T-cell (primary cell): ENCODE data around the gene NIPA2. TPM values are rescaled to one million over a fixed set of nuclear protein-coding genes. Genes with fewer than 3 reads are reported as not detected.

Experiments used
- ATAC-seq, 4 experiments: fragments of 200-7000 bp in 3 of 4; fragments of 150-1000 bp in 1 of 4; cut with Tn5 transposase; replicated peaks in 1 of 4; 1 replicate in 3 of 4; 2 replicates in 1 of 4; pipeline ENCODE4 v1.10.0; 2021; ENCODE audit warnings: moderate library complexity in 3 of 4, mild to moderate bottlenecking in 2 of 4, moderate number of reproducible peaks in 1 of 4
- CTCF ChIA-PET, 2 donors: fragments of 300-600 bp; sonication (Branson Sonifier 250); formaldehyde crosslinking; loops; one replicate each; lab custom pipeline; 2022; ENCODE audit warnings: antibody characterized with exemption in 2 of 2; lab: Charles Lee
- POLR2A ChIA-PET, 2 donors: fragments of 300-600 bp; sonication (Branson Sonifier 250); formaldehyde crosslinking; loops; one replicate each; lab custom pipeline; 2022; ENCODE audit warnings: antibody characterized with exemption in 2 of 2; lab: Charles Lee
- DNase-seq, 35 experiments: peaks; one replicate each; pipeline versions ENCODE4 v3.0.0 to v3.0.0-alpha.2; 2013 to 2023
- H3K27ac ChIP-seq: one replicate; pipeline ENCODE4 v1.5.1; 2013; ENCODE audit warnings: low read length
- H3K27me3 ChIP-seq, 2 experiments: replicated peaks in 1 of 2; 1 replicate in 1 of 2; 2 replicates in 1 of 2; pipeline versions ENCODE4 v1.6.1 to v1.7.0; 2013; ENCODE audit warnings: low read length in 1 of 2, mixed read lengths in 1 of 2; ENCODE audit not compliant: control insufficient read depth in 2 of 2, insufficient read depth in 2 of 2; ENCODE audit errors: extremely low read depth in 1 of 2
- H3K36me3 ChIP-seq, 2 donors: 1 replicate in 1 of 2; 2 replicates in 1 of 2; pipeline versions ENCODE4 v1.6.1 to v1.7.0; 2013; ENCODE audit warnings: low read length in 1 of 2; ENCODE audit not compliant: control insufficient read depth in 2 of 2, insufficient read depth in 1 of 2; ENCODE audit errors: extremely low read depth in 1 of 2
- H3K4me1 ChIP-seq, 2 experiments: 1 replicate in 1 of 2; 2 replicates in 1 of 2; pipeline versions ENCODE4 v1.6.1 to v1.7.0; 2013; ENCODE audit warnings: low read length in 2 of 2, mixed read lengths in 1 of 2; ENCODE audit not compliant: insufficient read depth in 2 of 2, control insufficient read depth in 1 of 2; ENCODE audit errors: extremely low read depth in 1 of 2
- H3K4me3 ChIP-seq, 2 donors: 1 replicate in 1 of 2; 2 replicates in 1 of 2; pipeline versions ENCODE4 v1.5.1 to v1.7.0; 2013; ENCODE audit warnings: mild to moderate bottlenecking in 2 of 2, low read length in 1 of 2, moderate library complexity in 1 of 2; ENCODE audit not compliant: control insufficient read depth in 1 of 2; ENCODE audit errors: extremely low read depth in 1 of 2
- H3K9me3 ChIP-seq: 2 replicates; pipeline ENCODE4 v1.7.0; 2013
- H3K27ac Mint-ChIP-seq, 2 donors: one replicate each; pipeline ENCODE4 v1.8.0; 2020 to 2021; ENCODE audit warnings: mild to moderate bottlenecking in 2 of 2, mixed read lengths in 2 of 2
- H3K27me3 Mint-ChIP-seq, 2 donors: one replicate each; pipeline ENCODE4 v1.8.0; 2021 to 2022; ENCODE audit warnings: mixed read lengths in 2 of 2
- H3K36me3 Mint-ChIP-seq: one replicate; pipeline ENCODE4 v1.8.0; 2021; ENCODE audit warnings: mixed read lengths
- H3K4me1 Mint-ChIP-seq, 3 donors: one replicate each; pipeline ENCODE4 v1.8.0; 2020 to 2022; ENCODE audit warnings: mixed read lengths in 3 of 3, mild to moderate bottlenecking in 1 of 3
- H3K4me3 Mint-ChIP-seq, 3 donors: one replicate each; pipeline ENCODE4 v1.8.0; 2020 to 2022; ENCODE audit warnings: mild to moderate bottlenecking in 3 of 3, mixed read lengths in 3 of 3, moderate library complexity in 3 of 3
- H3K9me3 Mint-ChIP-seq, 3 donors: one replicate each; pipeline ENCODE4 v1.8.0; 2020 to 2022; ENCODE audit warnings: mixed read lengths in 3 of 3
- whole genome bisulfite sequencing: methylation state at CpG from one replicate; pipeline ENCODE4 v1.1.5; 2013; ENCODE audit warnings: missing lambda C conversion rate; ENCODE audit not compliant: insufficient coverage; 5-methylcytosine and 5-hydroxymethylcytosine counted together
- total RNA-seq, 35 experiments: library from RNA in 6 of 35; stranded (reverse) in 6 of 35; fragments of 120-200 nt in 1 of 35; gene quantifications; one replicate each; pipeline versions ENCODE4 v1.2.1 to v1.2.4 and lab custom pipeline; 2013 to 2026

NIPA2 gene
- total RNA-seq, 5 donors from 2014 or later (not counting 1 experiment from before 2014, with no cell fraction given) = 34.7 to 45.5 (median 43.2) TPM

GRCh38 chr15:22890296-22890695 is 51.8 kb downstream of the NIPA2 start:
- H3K4me3 ChIP-seq = no peak overlapping the region
- Mint-ChIP-seq H3K27ac (no peak overlapping the region), H3K4me1 (no peaks in the 10 kb centered on the region), H3K27me3 (no peaks in the 10 kb centered on the region), H3K9me3 (no peaks in the 10 kb centered on the region), H3K4me3 (no peak overlapping the region), H3K36me3 (no peaks in the 10 kb centered on the region)
- H3K9me3 ChIP-seq = no peaks in the 10 kb centered on the region
- H3K27me3 ChIP-seq = no peaks in the 10 kb centered on the region
- ChIA-PET CTCF (no interaction called here), POLR2A (no interaction called here)
- H3K36me3 ChIP-seq = no peaks in the 10 kb centered on the region
- DNase-seq (no peak), ATAC-seq (no peak)
- 90% methylated on average over 2 of the region's 11 CpGs for WGBS
- no peaks in the 10 kb centered on the region for H3K4me1 ChIP-seq
- no peak overlapping the region for H3K27ac ChIP-seq

DNA sequence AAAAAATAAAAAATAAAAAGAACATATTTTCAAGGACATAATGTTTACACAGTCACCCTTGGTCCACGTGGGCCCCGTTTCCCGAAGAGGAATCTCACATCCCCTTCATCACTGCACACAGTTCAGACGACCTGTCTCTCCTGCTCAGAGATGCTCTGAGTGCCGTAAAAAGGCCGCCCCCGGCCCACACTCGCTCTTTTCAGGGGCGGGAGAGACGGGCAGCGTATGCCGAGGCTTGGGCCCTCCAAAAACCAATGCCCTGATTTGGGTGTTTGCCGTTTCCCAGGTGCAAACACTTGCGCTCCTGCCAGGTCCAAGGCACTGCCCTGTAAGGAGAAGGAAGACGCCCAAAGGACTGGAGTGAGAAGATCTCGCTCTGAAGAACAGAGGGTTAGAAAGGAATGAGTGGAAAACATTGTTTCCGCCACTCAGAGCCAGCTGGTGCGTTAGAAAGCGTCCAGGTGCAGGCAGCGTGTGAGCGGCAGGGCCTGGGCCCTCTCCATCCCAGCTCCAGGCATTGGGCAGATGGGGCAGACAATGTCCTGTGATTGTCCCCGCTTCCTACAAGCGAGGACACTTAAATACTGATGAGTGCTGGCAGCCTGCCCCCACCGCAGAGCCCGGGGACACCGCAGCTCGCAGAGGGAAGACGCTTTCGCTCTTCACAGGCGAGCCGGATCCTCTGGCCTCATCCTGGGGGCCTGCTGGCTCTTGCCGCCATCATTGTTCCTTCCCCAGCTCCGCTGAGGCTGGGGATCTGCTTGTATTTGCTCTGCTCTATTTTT is 53.2 kb downstream of the NIPA2 start:
- Histone ChIP-seq H3K27ac (no peak overlapping the region), H3K9me3 (no peaks in the 10 kb centered on the region), H3K4me1 (no peaks in the 10 kb centered on the region), H3K4me3 (no peak overlapping the region), H3K27me3 (no peaks in the 10 kb centered on the region), H3K36me3 (no peaks in the 10 kb centered on the region)
- H3K36me3 Mint-ChIP-seq = no peaks in the 10 kb centered on the region
- POLR2A ChIA-PET = no interaction called here
- no peak overlapping the region for H3K4me3 Mint-ChIP-seq
- no peaks in the 10 kb centered on the region for H3K27me3 Mint-ChIP-seq
- CTCF ChIA-PET = no interaction called here
- DNase-seq (no peak), ATAC-seq (no peak)
- no peaks in the 10 kb centered on the region for H3K9me3 Mint-ChIP-seq
- H3K4me1 Mint-ChIP-seq = no peaks in the 10 kb centered on the region
- no peak overlapping the region for H3K27ac Mint-ChIP-seq
- 85% methylated on average over 29 of the region's 33 CpGs for WGBS

DNA sequence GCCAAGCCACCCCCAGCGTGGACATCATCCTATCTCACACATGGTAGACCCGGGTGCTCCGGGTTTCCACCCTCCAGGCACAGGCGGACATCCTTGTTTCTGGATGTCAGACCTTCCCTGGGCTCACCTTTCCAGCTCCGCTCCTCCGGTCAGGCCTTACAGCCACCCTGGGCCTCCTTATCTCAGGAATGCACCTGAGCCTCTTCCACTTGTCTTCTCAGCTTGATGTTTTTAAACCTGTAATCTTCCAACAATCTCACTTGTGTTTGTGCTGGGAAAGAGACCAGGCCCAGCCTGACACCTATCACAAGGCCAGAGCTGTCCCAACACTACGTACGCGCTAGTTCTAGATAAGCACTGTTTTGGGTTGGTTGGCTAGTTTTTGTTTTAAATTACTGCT is 53.9 kb downstream of the NIPA2 start:
- no peak overlapping the region for H3K4me3 ChIP-seq
- ATAC-seq = no peak

DNA sequence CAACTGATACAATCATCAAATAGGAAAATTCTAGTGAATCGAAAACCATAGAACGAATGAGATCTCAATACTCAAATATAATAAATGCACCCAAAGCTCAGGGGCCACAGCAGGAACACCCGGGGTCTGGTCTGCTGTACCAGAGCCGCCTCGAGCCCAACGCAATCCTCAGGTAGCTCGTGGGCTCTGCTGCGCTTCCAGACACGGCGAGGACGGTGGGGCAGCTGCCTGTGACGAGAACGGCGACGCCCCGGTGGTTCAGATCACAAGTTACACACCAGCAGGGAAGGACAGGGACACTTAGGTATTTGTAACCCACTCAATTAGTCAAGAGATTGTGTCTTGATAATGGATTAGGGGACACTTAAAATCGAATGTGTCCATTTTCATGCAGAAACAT is 54.6 kb downstream of the NIPA2 start:
- Mint-ChIP-seq H3K4me3 (no peak overlapping the region), H3K4me1 (no peaks in the 10 kb centered on the region), H3K36me3 (peaks cover 3% of the 10 kb centered on the region), H3K27me3 (no peaks in the 10 kb centered on the region), H3K9me3 (no peaks in the 10 kb centered on the region), H3K27ac (no peak overlapping the region)
- ChIA-PET CTCF (interaction anchor here in 1 of 2 donors (0.6 kb wide), 1 partner anchor 144 kb away, joined by 3 read pairs; no protein-coding TSS in a partner anchor), POLR2A (no interaction called here)
- no peaks in the 10 kb centered on the region for H3K36me3 ChIP-seq
- DNase-seq (no peak), ATAC-seq (no peak)
- no peaks in the 10 kb centered on the region for H3K4me1 ChIP-seq
- H3K9me3 ChIP-seq = no peaks in the 10 kb centered on the region
- no peak overlapping the region for H3K4me3 ChIP-seq
- WGBS = 89% methylated on average over 11 of the region's 17 CpGs
- H3K27me3 ChIP-seq = no peaks in the 10 kb centered on the region
- no peak overlapping the region for H3K27ac ChIP-seq

More for the DNA sequence above, 53.9 kb downstream of the NIPA2 start:
- Mint-ChIP-seq H3K4me1 (no peaks in the 10 kb centered on the region), H3K27me3 (no peaks in the 10 kb centered on the region), H3K36me3 (peaks cover 3% of the 10 kb centered on the region), H3K4me3 (no peak overlapping the region), H3K27ac (no peak overlapping the region), H3K9me3 (no peaks in the 10 kb centered on the region)
- Histone ChIP-seq H3K27me3 (no peaks in the 10 kb centered on the region), H3K4me1 (no peaks in the 10 kb centered on the region), H3K27ac (no peak overlapping the region), H3K36me3 (no peaks in the 10 kb centered on the region), H3K9me3 (no peaks in the 10 kb centered on the region)
- DNase-seq = no peak
- POLR2A ChIA-PET = no interaction called here
- 93% methylated on average over 3 of the region's 9 CpGs for WGBS
- CTCF ChIA-PET = no interaction called here

DNA sequence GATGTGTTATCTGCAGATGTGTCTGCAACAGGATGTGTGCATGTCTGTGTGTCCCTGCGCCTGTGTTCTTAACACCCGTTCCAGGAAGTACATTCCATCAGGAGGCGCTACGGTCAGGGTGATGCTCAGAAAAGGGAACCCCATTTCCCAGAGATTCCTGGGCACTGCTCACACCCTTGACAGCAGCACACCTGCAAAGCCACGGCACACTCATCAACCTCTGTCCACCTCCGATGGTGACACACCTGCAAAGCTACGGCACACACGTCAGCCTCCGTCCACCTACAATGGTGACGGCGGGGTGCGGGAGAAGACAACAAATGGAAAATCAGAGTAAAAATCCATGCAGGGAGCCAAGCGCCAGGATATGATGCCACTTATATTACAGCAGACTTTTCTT is 55.4 kb downstream of the NIPA2 start:
- DNase-seq (no peak), ATAC-seq (no peak)
- peaks cover 3% of the 10 kb centered on the region for H3K36me3 Mint-ChIP-seq
- 95% methylated on average over 9 of the region's 13 CpGs for WGBS
- no peak overlapping the region for H3K4me3 Mint-ChIP-seq
- H3K9me3 Mint-ChIP-seq = no peaks in the 10 kb centered on the region
- Histone ChIP-seq H3K4me1 (no peaks in the 10 kb centered on the region), H3K36me3 (no peaks in the 10 kb centered on the region), H3K4me3 (no peak overlapping the region), H3K27ac (no peak overlapping the region), H3K9me3 (no peaks in the 10 kb centered on the region), H3K27me3 (no peaks in the 10 kb centered on the region)
- no peaks in the 10 kb centered on the region for H3K27me3 Mint-ChIP-seq
- ChIA-PET CTCF (no interaction called here), POLR2A (no interaction called here)
- no peak overlapping the region for H3K27ac Mint-ChIP-seq
- H3K4me1 Mint-ChIP-seq = no peaks in the 10 kb centered on the region

- 75% methylated on average over 7 of the region's 10 CpGs for WGBS
- DNase-seq (no peak), ATAC-seq (no peak)
- Histone ChIP-seq H3K9me3 (no peaks in the 10 kb centered on the region), H3K27ac (no peak overlapping the region), H3K4me1 (no peaks in the 10 kb centered on the region), H3K27me3 (no peaks in the 10 kb centered on the region), H3K4me3 (no peak overlapping the region), H3K36me3 (no peaks in the 10 kb centered on the region)
- Mint-ChIP-seq H3K4me3 (no peak overlapping the region), H3K27ac (no peak overlapping the region), H3K27me3 (no peaks in the 10 kb centered on the region), H3K9me3 (no peaks in the 10 kb centered on the region), H3K4me1 (no peaks in the 10 kb centered on the region), H3K36me3 (peaks cover 6% of the 10 kb centered on the region)
- ChIA-PET CTCF (no interaction called here), POLR2A (no interaction called here)
Measured at GRCh38 chr15:22895465-22896190, 57.2 kb downstream of the NIPA2 start.
